A673 (cell line): ENCODE measurements around the gene IFITM5. TPM values are rescaled to one million over a fixed set of nuclear protein-coding genes. Genes with fewer than 3 reads are reported as not detected.

ENCODE experiments used
- Bru-seq: library from RNA; stranded (reverse); fragments of 400-500 nt; gene quantifications from one replicate; lab custom pipeline; 2021; lab: Mats Ljungman, UMichigan
- BruChase-seq, 2 experiments: library from RNA; stranded (reverse); fragments of 400-500 nt; gene quantifications; one replicate each; lab custom pipeline; 2021; lab: Mats Ljungman, UMichigan
- BruUV-seq: library from RNA; stranded (reverse); fragments of 400-500 nt; replicated peaks from 2 replicates; lab custom pipeline; 2021; lab: Mats Ljungman, UMichigan
- CTCF ChIA-PET: fragments of 300-600 bp; sonication (Branson Sonifier 250); formaldehyde crosslinking; loops from one replicate; lab custom pipeline; 2022; ENCODE audit warnings: antibody characterized with exemption; lab: Charles Lee
- POLR2A ChIA-PET: fragments of 300-600 bp; sonication (Branson Sonifier 250); formaldehyde crosslinking; loops from one replicate; lab custom pipeline; 2022; ENCODE audit warnings: antibody characterized with exemption; ENCODE audit not compliant: low non-redundant PET; lab: Charles Lee
- DNase-seq: peaks from one replicate; pipeline ENCODE4 v3.0.0-alpha.2; 2015; ENCODE audit warnings: low spot score
- H3K27ac ChIP-seq: fragments of 200-600 bp; sonication (generic); 2 replicates; pipeline ENCODE4 v1.5.1; 2016; ENCODE audit warnings: mixed run types, low read depth, mild to moderate bottlenecking, mixed read lengths, antibody characterized with exemption, low read length; ENCODE audit not compliant: poor library complexity, severe bottlenecking
- H3K27me3 ChIP-seq: fragments of 200-600 bp; sonication (generic); replicated peaks from 2 replicates; pipeline ENCODE4 v1.6.1; 2017; ENCODE audit warnings: mixed run types, low read depth, mild to moderate bottlenecking, mixed read lengths, antibody characterized with exemption, low read length; ENCODE audit not compliant: insufficient read depth, poor library complexity
- H3K36me3 ChIP-seq: fragments of 200-600 bp; sonication (generic); 2 replicates; pipeline ENCODE4 v1.6.1; 2016; ENCODE audit warnings: mixed run types, mild to moderate bottlenecking, mixed read lengths, antibody characterized with exemption, low read length; ENCODE audit not compliant: insufficient read depth, poor library complexity, severe bottlenecking
- H3K4me1 ChIP-seq: fragments of 200-600 bp; sonication (generic); 2 replicates; pipeline ENCODE4 v1.6.1; 2017; ENCODE audit warnings: mixed run types, mild to moderate bottlenecking, mixed read lengths, antibody characterized with exemption, low read length; ENCODE audit not compliant: insufficient read depth, poor library complexity, severe bottlenecking
- H3K4me3 ChIP-seq: fragments of 200-600 bp; sonication (generic); 2 replicates; pipeline ENCODE4 v1.5.1; 2016; ENCODE audit warnings: low read depth, mixed run types, mild to moderate bottlenecking, mixed read lengths, low read length; ENCODE audit not compliant: poor library complexity, severe bottlenecking
- H3K9me3 ChIP-seq: fragments of 200-600 bp; sonication (generic); 2 replicates; pipeline ENCODE4 v1.6.1; 2016; ENCODE audit warnings: mixed run types, low read depth, mild to moderate bottlenecking, mixed read lengths, antibody characterized with exemption, low read length; ENCODE audit not compliant: poor library complexity, severe bottlenecking
- EZH2 ChIP-seq: fragments of 200-600 bp; sonication (generic); IDR thresholded peaks from 2 replicates; pipeline ENCODE4 v1.6.1; 2017; ENCODE audit warnings: borderline replicate concordance, low read depth, mild to moderate bottlenecking, mixed read lengths, antibody characterized with exemption, low read length; ENCODE audit not compliant: poor library complexity, severe bottlenecking
- intact Hi-C: fragments of 100-400 bp; cut with micrococcal nuclease; formaldehyde crosslinking; loops from one replicate; pipeline ENCODE4 v1.10.0; 2022; ENCODE audit not compliant: unreplicated experiment
- long read RNA-seq: library from polyadenylated mRNA; stranded (forward); transcript quantifications from one replicate; pipeline ENCODE4 v2.0.0, GENCODE V29; 2022
- total RNA-seq: library from RNA; stranded (reverse); gene quantifications from 2 replicates; pipeline ENCODE4 v1.2.3, GENCODE V29; 2021
- TF ChIP-seq, protein P1 (sequence below): fragments of 300-800, 200-600 bp; sonication (generic); conservative IDR thresholded peaks from 2 replicates; pipeline ENCODE4 v1.5.1; 2017; ENCODE audit warnings: low read depth, mild to moderate bottlenecking, antibody characterized with exemption, low read length, moderate library complexity, mixed read lengths

Gene IFITM5
- total RNA-seq (not detected in 2 replicates), Bru-seq, nascent RNA (not detected), BruChase-seq, experiment 1, labeled RNA remaining after a 2-hour chase (not detected), BruChase-seq, experiment 2, labeled RNA remaining after a 6-hour chase (not detected)
- long read RNA-seq: 0 reads

DNA sequence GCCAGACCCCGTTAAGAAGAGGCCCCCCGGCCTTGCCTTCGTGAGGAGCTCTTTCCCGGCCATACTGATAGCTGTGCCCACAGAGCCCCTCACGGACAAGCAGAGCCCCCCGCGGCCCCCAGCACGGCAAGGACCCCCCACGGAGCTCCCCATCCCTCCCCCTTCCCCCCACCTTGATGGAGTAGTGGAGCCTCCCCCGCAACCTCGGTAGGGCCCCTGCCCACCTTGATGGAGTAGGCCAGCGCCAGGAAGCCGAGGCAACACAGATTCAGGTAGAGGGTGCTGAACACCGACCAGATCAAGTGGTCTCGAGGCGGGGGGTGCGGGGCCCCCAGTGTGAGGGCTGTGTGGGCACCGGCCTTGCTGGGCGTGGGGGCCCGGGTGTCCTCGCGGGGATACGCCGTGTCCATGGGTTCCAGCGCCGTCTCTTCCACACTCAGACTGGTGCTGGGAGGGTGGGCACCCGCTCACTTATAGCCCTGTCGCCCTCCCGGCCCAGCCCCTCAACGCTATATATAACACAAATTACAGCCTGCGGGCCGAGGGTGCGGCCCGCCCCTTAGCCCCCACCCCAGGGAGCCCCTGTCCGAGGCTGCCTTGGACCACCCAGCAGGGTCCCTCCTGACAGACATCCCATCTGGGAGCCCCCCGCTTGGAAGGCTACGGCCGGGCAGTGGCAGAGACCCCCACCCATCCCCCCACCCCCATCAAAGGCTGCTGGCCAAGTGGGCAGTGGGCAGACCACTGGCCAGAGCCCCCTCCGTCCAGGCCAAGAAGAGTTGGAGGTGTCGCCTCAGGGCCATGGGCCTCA lies at the start of gene IFITM5:
Gene IFITM5 (minus strand): TSS at position 446 of the 811 bp plus-strand sequence. CDS start 36 bp downstream, at position 410.
- Histone ChIP-seq H3K4me1 (no peaks in the 10 kb centered on the region), H3K27ac (no peak within 1 kb of the TSS), H3K4me3 (no peak within 1 kb of the TSS), H3K9me3 (no peaks in the 10 kb centered on the region), H3K36me3 (no peaks in the 10 kb centered on the region), H3K27me3 (no peaks in the 10 kb centered on the region)
- intact Hi-C loops: no loop called here
- no peak for DNase-seq
- no TSS peak for BruUV-seq
- no peak for TF ChIP-seq EZH2
- TF ChIP-seq, protein P1, sequence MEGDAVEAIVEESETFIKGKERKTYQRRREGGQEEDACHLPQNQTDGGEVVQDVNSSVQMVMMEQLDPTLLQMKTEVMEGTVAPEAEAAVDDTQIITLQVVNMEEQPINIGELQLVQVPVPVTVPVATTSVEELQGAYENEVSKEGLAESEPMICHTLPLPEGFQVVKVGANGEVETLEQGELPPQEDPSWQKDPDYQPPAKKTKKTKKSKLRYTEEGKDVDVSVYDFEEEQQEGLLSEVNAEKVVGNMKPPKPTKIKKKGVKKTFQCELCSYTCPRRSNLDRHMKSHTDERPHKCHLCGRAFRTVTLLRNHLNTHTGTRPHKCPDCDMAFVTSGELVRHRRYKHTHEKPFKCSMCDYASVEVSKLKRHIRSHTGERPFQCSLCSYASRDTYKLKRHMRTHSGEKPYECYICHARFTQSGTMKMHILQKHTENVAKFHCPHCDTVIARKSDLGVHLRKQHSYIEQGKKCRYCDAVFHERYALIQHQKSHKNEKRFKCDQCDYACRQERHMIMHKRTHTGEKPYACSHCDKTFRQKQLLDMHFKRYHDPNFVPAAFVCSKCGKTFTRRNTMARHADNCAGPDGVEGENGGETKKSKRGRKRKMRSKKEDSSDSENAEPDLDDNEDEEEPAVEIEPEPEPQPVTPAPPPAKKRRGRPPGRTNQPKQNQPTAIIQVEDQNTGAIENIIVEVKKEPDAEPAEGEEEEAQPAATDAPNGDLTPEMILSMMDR: no peak
- ChIA-PET CTCF (no interaction called here), POLR2A (no interaction called here)

DNA sequence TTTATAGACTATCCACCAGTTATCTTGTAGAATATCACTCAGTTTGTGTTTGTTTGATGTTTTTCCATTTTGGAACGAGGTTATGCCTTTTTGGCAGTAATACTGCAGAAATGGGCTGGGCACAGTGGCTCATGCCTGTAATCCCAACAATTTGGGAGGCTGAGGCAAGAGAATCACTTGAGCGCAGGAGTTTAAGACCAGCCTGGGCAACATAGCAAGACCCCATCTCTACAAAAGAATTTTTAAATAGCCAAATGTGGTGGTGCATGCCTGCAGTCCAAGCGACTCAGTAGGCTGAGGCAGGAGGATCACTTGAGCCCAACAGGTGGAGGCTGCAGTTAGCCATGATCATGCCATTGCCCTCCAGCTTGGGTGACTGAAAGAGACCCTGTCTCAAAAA lies 47.2 kb upstream of the IFITM5 start:
- Histone ChIP-seq H3K9me3 (no peaks in the 10 kb centered on the region), H3K4me1 (no peaks in the 10 kb centered on the region), H3K27me3 (no peaks in the 10 kb centered on the region), H3K27ac (no peak overlapping the region), H3K4me3 (no peak overlapping the region), H3K36me3 (no peaks in the 10 kb centered on the region)
- POLR2A ChIA-PET: no interaction called here
- intact Hi-C loops: no loop called here
- no TSS peak for BruUV-seq
- no peak for DNase-seq
- TF ChIP-seq, protein P1: no peak
- TF ChIP-seq EZH2: no peak
- CTCF ChIA-PET: no interaction called here

DNA sequence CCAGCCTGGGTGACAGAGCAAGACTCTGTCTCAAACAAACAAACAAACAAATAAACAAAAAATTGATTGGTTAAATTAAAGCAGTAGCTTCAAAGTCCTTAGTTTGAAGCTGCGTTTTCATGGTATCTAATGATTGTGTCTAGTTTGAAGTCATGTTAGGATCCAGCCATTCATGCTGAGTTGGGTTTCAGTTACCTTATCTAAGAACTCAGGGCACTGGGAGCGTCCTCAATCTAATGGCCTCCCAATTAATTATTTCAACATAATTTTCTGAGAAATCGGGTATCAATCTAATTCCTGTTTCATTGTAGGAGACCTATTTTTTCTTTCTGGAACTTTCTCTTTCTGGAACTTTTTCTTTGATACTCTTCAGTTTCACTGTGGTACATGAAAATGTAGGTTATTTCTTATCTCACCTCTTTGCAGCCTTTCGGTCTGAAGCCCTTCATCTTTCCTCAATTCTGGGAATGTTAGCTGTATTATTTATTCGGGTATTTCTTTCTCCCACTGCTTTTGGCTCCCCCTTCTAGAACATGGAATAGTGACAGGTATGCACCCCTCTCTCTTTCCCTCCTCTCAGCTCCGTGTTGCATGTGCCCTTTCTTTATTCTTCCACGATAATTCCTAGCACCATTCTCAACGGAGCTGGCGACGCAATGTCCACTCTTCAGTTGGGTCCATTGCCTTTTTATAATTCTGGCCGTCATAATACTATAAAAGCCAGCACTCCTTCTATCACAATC lies 45.7 kb upstream of the IFITM5 start:
- Histone ChIP-seq H3K27ac (no peak overlapping the region), H3K4me3 (no peak overlapping the region), H3K27me3 (no peaks in the 10 kb centered on the region), H3K4me1 (no peaks in the 10 kb centered on the region), H3K36me3 (no peaks in the 10 kb centered on the region), H3K9me3 (no peaks in the 10 kb centered on the region)
- intact Hi-C loops: no loop called here
- no peak for TF ChIP-seq EZH2
- TF ChIP-seq, protein P1: no peak
- ChIA-PET POLR2A (no interaction called here), CTCF (interaction anchor here (0.7 kb wide), 1 partner anchor 28 kb away, joined by 4 read pairs; no protein-coding TSS in a partner anchor)
- DNase-seq: no peak
- no TSS peak for BruUV-seq
